HepG2 (cell line): ENCODE results near the gene FXYD5. TPM values are rescaled to one million over a fixed set of nuclear protein-coding genes. Genes with fewer than 3 reads are reported as not detected.

Experiments
- ATF6 ChIP-seq: sonication (generic); formaldehyde crosslinking; conservative IDR thresholded peaks from 2 replicates; pipeline ENCODE4 v1.4.0; 2020; ENCODE audit warnings: missing genetic modification reagents
- GTF3A ChIP-seq: sonication (generic); formaldehyde crosslinking; conservative IDR thresholded peaks from 2 replicates; pipeline ENCODE4 v1.4.0; 2020; ENCODE audit warnings: mild to moderate bottlenecking, missing genetic modification reagents
- KLF9 ChIP-seq: IDR thresholded peaks from 2 replicates; pipeline ENCODE4 v1.6.1; 2016; ENCODE audit warnings: low read depth
- STAG1 ChIP-seq: sonication (generic); formaldehyde crosslinking; IDR thresholded peaks from 2 replicates; pipeline ENCODE4 v1.4.0; 2020; ENCODE audit warnings: missing genetic modification reagents
- TBX3 ChIP-seq: fragments of 450-650 bp; IDR thresholded peaks from 2 replicates; pipeline ENCODE4 v1.6.1; 2017; ENCODE audit warnings: antibody characterized with exemption, mild to moderate bottlenecking, inconsistent platforms, borderline replicate concordance
- TEAD3 ChIP-seq: optimal IDR thresholded peaks from 2 replicates; pipeline ENCODE3; 2016; ENCODE audit warnings: borderline replicate concordance
- ZNF121 ChIP-seq: sonication (generic); formaldehyde crosslinking; IDR thresholded peaks from 2 replicates; pipeline ENCODE4 v1.5.0; 2020; ENCODE audit warnings: mild to moderate bottlenecking, missing genetic modification reagents
- ZNF687 ChIP-seq: sonication (generic); formaldehyde crosslinking; IDR thresholded peaks from 2 replicates; pipeline ENCODE4 v1.5.1; 2020; ENCODE audit warnings: mild to moderate bottlenecking, missing genetic modification reagents, moderate library complexity
- ZNF83 ChIP-seq: sonication (generic); formaldehyde crosslinking; IDR thresholded peaks from 2 replicates; pipeline ENCODE4 v1.4.0; 2020; ENCODE audit warnings: missing genetic modification reagents, mild to moderate bottlenecking, borderline replicate concordance
- ZSCAN21 ChIP-seq: sonication (generic); formaldehyde crosslinking; IDR thresholded peaks from 2 replicates; pipeline ENCODE4 v1.8.0; 2022; ENCODE audit warnings: mild to moderate bottlenecking, missing genetic modification reagents, moderate library complexity, borderline replicate concordance
- ZUFSP ChIP-seq: sonication (generic); formaldehyde crosslinking; IDR thresholded peaks from 2 replicates; pipeline ENCODE4 v1.9.0; 2021; ENCODE audit warnings: missing genetic modification reagents, mild to moderate bottlenecking, borderline replicate concordance
- polyA plus RNA-seq, 8 experiments: library from polyadenylated mRNA; depleted of rRNA in 3 of 8; stranded (reverse) in 7 of 8; unstranded in 1 of 8; fragments of >200 nt; fragmentation: Illumina TruSeq in 4 of 8; extraction: Trizol in 4 of 8; gene quantifications; 2 replicates each; pipeline versions ENCODE4 v1.2.1 to v1.2.3, GENCODE V29; 2011 to 2016; ENCODE audit warnings: low read depth in 4 of 8, missing spikeins in 1 of 8, mixed read lengths in 1 of 8; ENCODE audit not compliant: insufficient read depth in 1 of 8
- total RNA-seq, 5 experiments: library from RNA; depleted of rRNA; stranded (reverse); fragments of >200 nt; fragmentation: Illumina TruSeq; extraction: Trizol; gene quantifications; 2 replicates each; pipeline ENCODE4 v1.2.3, GENCODE V29; 2016; ENCODE audit warnings: low read depth in 1 of 5
- TF ChIP-seq, protein P1 (sequence below): sonication (generic); formaldehyde crosslinking; IDR thresholded peaks from 2 replicates; pipeline ENCODE4 v1.9.0; 2021; ENCODE audit warnings: mild to moderate bottlenecking, missing genetic modification reagents
- TF ChIP-seq, protein P2 (sequence below): sonication (generic); formaldehyde crosslinking; IDR thresholded peaks from 2 replicates; pipeline ENCODE4 v1.4.0; 2020; ENCODE audit warnings: missing genetic modification reagents

Gene FXYD5
- total and polyA plus RNA-seq, 2 of the 13 experiments (the other 11 are each of a cell fraction or from before 2014, with no cell fraction given), result 0.65 TPM; not detected in 1

- TF ChIP-seq GTF3A (no peak), TEAD3 (CRISPR knock-in tag) (no peak), ZSCAN21 (no peak), STAG1 (CRISPR knock-in tag) (no peak), ZUFSP (CRISPR knock-in tag) (no peak), ZNF83 (CRISPR knock-in tag) (no peak), ZNF121 (CRISPR knock-in tag) (no peak), KLF9 (no peak), ZNF687 (CRISPR knock-in tag) (peak; percentile 45; the same call in 1 of the 2 replicates), TBX3 (no peak), ATF6 (no peak)
- TF ChIP-seq, protein P1, sequence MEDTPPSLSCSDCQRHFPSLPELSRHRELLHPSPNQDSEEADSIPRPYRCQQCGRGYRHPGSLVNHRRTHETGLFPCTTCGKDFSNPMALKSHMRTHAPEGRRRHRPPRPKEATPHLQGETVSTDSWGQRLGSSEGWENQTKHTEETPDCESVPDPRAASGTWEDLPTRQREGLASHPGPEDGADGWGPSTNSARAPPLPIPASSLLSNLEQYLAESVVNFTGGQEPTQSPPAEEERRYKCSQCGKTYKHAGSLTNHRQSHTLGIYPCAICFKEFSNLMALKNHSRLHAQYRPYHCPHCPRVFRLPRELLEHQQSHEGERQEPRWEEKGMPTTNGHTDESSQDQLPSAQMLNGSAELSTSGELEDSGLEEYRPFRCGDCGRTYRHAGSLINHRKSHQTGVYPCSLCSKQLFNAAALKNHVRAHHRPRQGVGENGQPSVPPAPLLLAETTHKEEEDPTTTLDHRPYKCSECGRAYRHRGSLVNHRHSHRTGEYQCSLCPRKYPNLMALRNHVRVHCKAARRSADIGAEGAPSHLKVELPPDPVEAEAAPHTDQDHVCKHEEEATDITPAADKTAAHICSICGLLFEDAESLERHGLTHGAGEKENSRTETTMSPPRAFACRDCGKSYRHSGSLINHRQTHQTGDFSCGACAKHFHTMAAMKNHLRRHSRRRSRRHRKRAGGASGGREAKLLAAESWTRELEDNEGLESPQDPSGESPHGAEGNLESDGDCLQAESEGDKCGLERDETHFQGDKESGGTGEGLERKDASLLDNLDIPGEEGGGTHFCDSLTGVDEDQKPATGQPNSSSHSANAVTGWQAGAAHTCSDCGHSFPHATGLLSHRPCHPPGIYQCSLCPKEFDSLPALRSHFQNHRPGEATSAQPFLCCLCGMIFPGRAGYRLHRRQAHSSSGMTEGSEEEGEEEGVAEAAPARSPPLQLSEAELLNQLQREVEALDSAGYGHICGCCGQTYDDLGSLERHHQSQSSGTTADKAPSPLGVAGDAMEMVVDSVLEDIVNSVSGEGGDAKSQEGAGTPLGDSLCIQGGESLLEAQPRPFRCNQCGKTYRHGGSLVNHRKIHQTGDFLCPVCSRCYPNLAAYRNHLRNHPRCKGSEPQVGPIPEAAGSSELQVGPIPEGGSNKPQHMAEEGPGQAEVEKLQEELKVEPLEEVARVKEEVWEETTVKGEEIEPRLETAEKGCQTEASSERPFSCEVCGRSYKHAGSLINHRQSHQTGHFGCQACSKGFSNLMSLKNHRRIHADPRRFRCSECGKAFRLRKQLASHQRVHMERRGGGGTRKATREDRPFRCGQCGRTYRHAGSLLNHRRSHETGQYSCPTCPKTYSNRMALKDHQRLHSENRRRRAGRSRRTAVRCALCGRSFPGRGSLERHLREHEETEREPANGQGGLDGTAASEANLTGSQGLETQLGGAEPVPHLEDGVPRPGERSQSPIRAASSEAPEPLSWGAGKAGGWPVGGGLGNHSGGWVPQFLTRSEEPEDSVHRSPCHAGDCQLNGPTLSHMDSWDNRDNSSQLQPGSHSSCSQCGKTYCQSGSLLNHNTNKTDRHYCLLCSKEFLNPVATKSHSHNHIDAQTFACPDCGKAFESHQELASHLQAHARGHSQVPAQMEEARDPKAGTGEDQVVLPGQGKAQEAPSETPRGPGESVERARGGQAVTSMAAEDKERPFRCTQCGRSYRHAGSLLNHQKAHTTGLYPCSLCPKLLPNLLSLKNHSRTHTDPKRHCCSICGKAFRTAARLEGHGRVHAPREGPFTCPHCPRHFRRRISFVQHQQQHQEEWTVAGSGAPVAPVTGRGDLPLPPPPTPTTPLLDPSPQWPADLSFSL (CRISPR knock-in tag), result no peak
- TF ChIP-seq, protein P2, sequence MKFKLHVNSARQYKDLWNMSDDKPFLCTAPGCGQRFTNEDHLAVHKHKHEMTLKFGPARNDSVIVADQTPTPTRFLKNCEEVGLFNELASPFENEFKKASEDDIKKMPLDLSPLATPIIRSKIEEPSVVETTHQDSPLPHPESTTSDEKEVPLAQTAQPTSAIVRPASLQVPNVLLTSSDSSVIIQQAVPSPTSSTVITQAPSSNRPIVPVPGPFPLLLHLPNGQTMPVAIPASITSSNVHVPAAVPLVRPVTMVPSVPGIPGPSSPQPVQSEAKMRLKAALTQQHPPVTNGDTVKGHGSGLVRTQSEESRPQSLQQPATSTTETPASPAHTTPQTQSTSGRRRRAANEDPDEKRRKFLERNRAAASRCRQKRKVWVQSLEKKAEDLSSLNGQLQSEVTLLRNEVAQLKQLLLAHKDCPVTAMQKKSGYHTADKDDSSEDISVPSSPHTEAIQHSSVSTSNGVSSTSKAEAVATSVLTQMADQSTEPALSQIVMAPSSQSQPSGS (CRISPR knock-in tag), result no peak
Observed at GRCh38 chr19:35128398-35129057, 26.0 kb upstream of the FXYD5 start (continued).
